IMR-90 (cell line): ENCODE measurements around the gene WFDC10A. TPM values are rescaled to one million over a fixed set of nuclear protein-coding genes. Genes with fewer than 3 reads are reported as not detected.

ENCODE experiments used
- ATAC-seq: fragments of 200-7000 bp; cut with Tn5 transposase; 2 replicates; pipeline ENCODE4 v1.9.1; 2020; ENCODE audit warnings: low read depth, mild to moderate bottlenecking, moderate library complexity
- BruUV-seq: library from RNA; stranded (reverse); fragments of 400-500 nt; replicated peaks from 2 replicates; lab custom pipeline; 2021; lab: Mats Ljungman, UMichigan
- CTCF ChIA-PET: fragments of 300-600 bp; formaldehyde crosslinking; extraction: SDS; loops from one replicate; lab custom pipeline; 2021; ENCODE audit warnings: antibody characterized with exemption; lab: Yijun Ruan, JAX
- POLR2A ChIA-PET: fragments of 300-600 bp; sonication (Branson Sonifier 250); formaldehyde crosslinking; loops from one replicate; lab custom pipeline; 2022; ENCODE audit warnings: antibody characterized with exemption; ENCODE audit not compliant: unreplicated experiment; lab: Charles Lee
- DNase-seq: peaks from one replicate; pipeline ENCODE4 v3.0.0; 2013
- H2AFZ ChIP-seq: replicated peaks from 2 replicates; pipeline ENCODE3; 2013; ENCODE audit warnings: low read length, mild to moderate bottlenecking; ENCODE audit not compliant: poor library complexity
- H2AK5ac ChIP-seq: 2 replicates; pipeline ENCODE4 v1.6.1; 2013; ENCODE audit warnings: low read depth, low read length, inconsistent platforms
- H2AK9ac ChIP-seq: replicated peaks from 2 replicates; pipeline ENCODE3; 2013; ENCODE audit warnings: mild to moderate bottlenecking, low read depth, low read length, moderate library complexity; ENCODE audit not compliant: poor library complexity
- H2BK120ac ChIP-seq: 2 replicates; pipeline ENCODE4 v1.6.1; 2013; ENCODE audit warnings: low read depth, low read length, inconsistent platforms
- H2BK15ac ChIP-seq: 3 replicates; pipeline ENCODE4 v1.6.1; 2013; ENCODE audit warnings: low read depth, low read length, inconsistent platforms
- H2BK20ac ChIP-seq: 2 replicates; pipeline ENCODE4 v1.6.1; 2013; ENCODE audit warnings: low read depth, mild to moderate bottlenecking, inconsistent platforms, low read length, moderate library complexity
- H2BK5ac ChIP-seq: 2 replicates; pipeline ENCODE4 v1.6.1; 2013; ENCODE audit warnings: mild to moderate bottlenecking, low read depth, low read length, inconsistent platforms; ENCODE audit not compliant: poor library complexity, severe bottlenecking
- H3K14ac ChIP-seq: replicated peaks from 2 replicates; pipeline ENCODE4 v1.6.1; 2013; ENCODE audit warnings: low read depth, low read length, inconsistent platforms
- H3K18ac ChIP-seq: 2 replicates; pipeline ENCODE4 v1.6.1; 2013; ENCODE audit warnings: low read depth, low read length, control low read depth
- H3K23ac ChIP-seq: 2 replicates; pipeline ENCODE4 v1.6.1; 2013; ENCODE audit warnings: low read depth, low read length, inconsistent platforms
- H3K27ac ChIP-seq: 2 replicates; pipeline ENCODE4 v1.5.1; 2013; ENCODE audit warnings: mild to moderate bottlenecking, control low read depth, low read length; ENCODE audit not compliant: insufficient read depth
- H3K27me3 ChIP-seq: 2 replicates; pipeline ENCODE4 v1.6.1; 2013; ENCODE audit warnings: low read length; ENCODE audit not compliant: control insufficient read depth, insufficient read depth
- H3K36me3 ChIP-seq: 2 replicates; pipeline ENCODE4 v1.6.1; 2013; ENCODE audit warnings: low read length, mixed read lengths; ENCODE audit not compliant: control insufficient read depth, insufficient read depth
- H3K4ac ChIP-seq: 2 replicates; pipeline ENCODE4 v1.6.1; 2013; ENCODE audit warnings: low read depth, low read length, inconsistent platforms
- H3K4me1 ChIP-seq: 2 replicates; pipeline ENCODE4 v1.6.1; 2013; ENCODE audit warnings: low read length, mixed read lengths; ENCODE audit not compliant: control insufficient read depth, insufficient read depth
- H3K4me2 ChIP-seq: 2 replicates; pipeline ENCODE4 v1.6.1; 2013; ENCODE audit warnings: low read depth, mild to moderate bottlenecking, control low read depth, low read length, moderate library complexity
- H3K4me3 ChIP-seq: 2 replicates; pipeline ENCODE4 v1.5.1; 2013; ENCODE audit warnings: low read depth, mild to moderate bottlenecking, control low read depth, low read length, moderate library complexity; ENCODE audit not compliant: insufficient read depth
- H3K56ac ChIP-seq: 2 replicates; pipeline ENCODE4 v1.6.1; 2013; ENCODE audit warnings: low read length, inconsistent platforms; ENCODE audit not compliant: insufficient read depth; ENCODE audit errors: extremely low read depth
- H3K79me1 ChIP-seq, 2 experiments: 2 replicates each; pipeline ENCODE4 v1.6.1; 2013; ENCODE audit warnings: low read length in 2 of 2, inconsistent platforms in 1 of 2, low read depth in 1 of 2
- H3K9ac ChIP-seq: 2 replicates; pipeline ENCODE4 v1.6.1; 2013; ENCODE audit warnings: low read depth, low read length, control low read depth
- H3K9me1 ChIP-seq: 2 replicates; pipeline ENCODE4 v1.6.1; 2013; ENCODE audit warnings: low read length, inconsistent platforms; ENCODE audit not compliant: insufficient read depth
- H3K9me3 ChIP-seq: 2 replicates; pipeline ENCODE4 v1.6.1; 2013; ENCODE audit warnings: low read length; ENCODE audit not compliant: control insufficient read depth, insufficient read depth
- H4K20me1 ChIP-seq: 2 replicates; pipeline ENCODE4 v1.6.1; 2013; ENCODE audit warnings: low read length, inconsistent platforms; ENCODE audit not compliant: insufficient read depth
- H4K5ac ChIP-seq: 2 replicates; pipeline ENCODE4 v1.6.1; 2013; ENCODE audit warnings: mild to moderate bottlenecking, low read depth, low read length, control low read depth
- H4K8ac ChIP-seq, 2 experiments: 2 replicates each; pipeline ENCODE4 v1.6.1; 2013; ENCODE audit warnings: low read depth in 2 of 2, low read length in 2 of 2, control low read depth in 1 of 2, inconsistent platforms in 1 of 2
- H4K91ac ChIP-seq: 2 replicates; pipeline ENCODE4 v1.6.1; 2013; ENCODE audit warnings: low read depth, low read length, inconsistent platforms; ENCODE audit not compliant: insufficient read depth
- CEBPB ChIP-seq: IDR thresholded peaks from 2 replicates; pipeline ENCODE4 v1.6.1; 2012; ENCODE audit warnings: low read depth, low read length, improper control_type of control experiment
- WGBS, 2 experiments: methylation state at CpG; one replicate each; pipeline versions ENCODE4 v1.1.5 to v1.1.7; 2013; ENCODE audit warnings: missing lambda C conversion rate in 2 of 2; ENCODE audit not compliant: insufficient read length in 1 of 2; ENCODE audit errors: extremely low coverage in 2 of 2; 5-methylcytosine and 5-hydroxymethylcytosine counted together
- dilution Hi-C: fragments of 300-500 bp; cut with HindIII; formaldehyde crosslinking; loops from one replicate; pipeline ENCODE4 v1.14.3; 2018; ENCODE audit warnings: low sequenced_read_pairs; ENCODE audit not compliant: unreplicated experiment
- in situ Hi-C: fragments of 300-500 bp; cut with MboI; formaldehyde crosslinking; loops from 3 replicates; pipeline ENCODE4 v1.14.3; 2019; ENCODE audit warnings: low sequenced_read_pairs, inconsistent platforms, mixed read lengths
- intact Hi-C: fragments of 100-400 bp; cut with micrococcal nuclease; formaldehyde crosslinking; loops from 2 replicates; pipeline ENCODE4 v1.10.0; 2022
- polyA plus RNA-seq, 3 experiments: library from polyadenylated mRNA; depleted of rRNA; stranded (reverse); fragments of >200 nt; gene quantifications; 2 replicates each; pipeline ENCODE4 v1.2.3, GENCODE V29; 2012; ENCODE audit warnings: low replicate concordance in 1 of 3
- total RNA-seq: library from RNA; depleted of rRNA; stranded (reverse); fragments of >200 nt; gene quantifications from 2 replicates; pipeline ENCODE4 v1.2.3, GENCODE V29; 2012

WFDC10A gene
- total and polyA plus RNA-seq, 2 of the 4 experiments (the other 2 are of a cell fraction) = not detected

DNA sequence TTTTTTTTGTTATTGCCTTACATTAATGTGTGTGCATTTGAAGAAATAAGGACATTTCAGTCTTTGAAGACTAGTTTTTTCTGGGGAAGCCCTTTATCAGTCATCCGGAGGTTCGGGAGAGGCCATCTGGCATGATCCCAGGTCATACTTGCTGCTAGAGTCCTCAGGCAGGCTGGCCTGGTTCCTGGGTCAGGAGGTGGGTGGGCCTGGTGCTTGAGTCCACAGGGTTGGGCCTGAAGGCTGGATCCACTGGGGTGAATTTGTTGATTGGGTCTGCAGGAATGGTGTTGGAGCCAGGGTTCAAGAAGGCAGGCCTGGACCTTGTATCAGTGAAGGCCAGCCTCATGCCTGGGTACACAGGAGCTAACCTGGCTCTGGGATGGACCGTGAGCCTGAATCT, 17.3 kb downstream of the WFDC10A start:
- ChIA-PET POLR2A (no interaction called here), CTCF (no interaction called here)
- Histone ChIP-seq H3K27ac (no peak overlapping the region), H3K79me1 (no peaks in the 10 kb centered on the region), H2BK120ac (no peak overlapping the region), H3K14ac (no peak overlapping the region), H2BK15ac (no peak overlapping the region), H3K4me3 (no peak overlapping the region), H3K9ac (no peak overlapping the region), H3K27me3 (no peaks in the 10 kb centered on the region), H3K36me3 (no peaks in the 10 kb centered on the region), H2AK9ac (no peak overlapping the region), H4K8ac (no peak overlapping the region), H3K4me2 (no peak overlapping the region), H2BK5ac (no peak overlapping the region), H4K20me1 (no peaks in the 10 kb centered on the region), H3K56ac (no peak overlapping the region), H3K9me3 (no peaks in the 10 kb centered on the region), H3K4ac (no peak overlapping the region), H3K23ac (no peak overlapping the region), H4K5ac (no peak overlapping the region), H3K9me1 (no peaks in the 10 kb centered on the region), H4K91ac (no peak overlapping the region), H3K4me1 (no peaks in the 10 kb centered on the region), H2AFZ (no peak overlapping the region), H2AK5ac (no peak overlapping the region), H3K18ac (no peak overlapping the region), H2BK20ac (no peak overlapping the region)
- BruUV-seq = no TSS peak
- intact Hi-C loops = no loop called here
- no peak for TF ChIP-seq CEBPB
- no peak for DNase-seq
- in situ Hi-C loops = no loop called here
- WGBS, 2 experiments = 73% methylated on average over 2 of the region's 3 CpGs; no CpG with 5 or more reads in 1 of the 2 experiments
- ATAC-seq = no peak
- dilution Hi-C loops = no loop called here
